C4-2B (cell line): ENCODE data around the gene SGCE.

ENCODE experiments used
- H3K27ac ChIP-seq: fragments of 450-650 bp; 2 replicates; pipeline ENCODE4 v1.5.1; 2017
- CTCF ChIP-seq: fragments of 450-650 bp; conservative IDR thresholded peaks from 2 replicates; pipeline ENCODE4 v1.5.1; 2017; ENCODE audit warnings: mild to moderate bottlenecking
- ZFX ChIP-seq: fragments of 450-650 bp; IDR thresholded peaks from 2 replicates; pipeline ENCODE4 v1.6.1; 2017

SGCE gene

GRCh38 chr7:94657771-94658693, 2.1 kb upstream of the SGCE start:
- TF ChIP-seq ZFX (no peak), CTCF (no peak)
- no peak overlapping the region for H3K27ac ChIP-seq

- no peak overlapping the region for H3K27ac ChIP-seq
- TF ChIP-seq ZFX: no peak
- no peak for TF ChIP-seq CTCF
Measured at GRCh38 chr7:94656925-94657731, 1.2 kb upstream of the SGCE start.

GRCh38 chr7:94656658-94656924, 658 bp upstream of the SGCE start:
- no peak for TF ChIP-seq CTCF
- TF ChIP-seq ZFX: no peak

GRCh38 chr7:94655126-94655847, 646 bp downstream of the SGCE start:
- H3K27ac ChIP-seq: no peak overlapping the region
- no peak for TF ChIP-seq CTCF
- TF ChIP-seq ZFX: no peak

More at GRCh38 chr7:94656658-94656924, 658 bp upstream of the SGCE start:
- H3K27ac ChIP-seq: no peak overlapping the region

GRCh38 chr7:94654783-94655125, 1.2 kb downstream of the SGCE start:
- no peak overlapping the region for H3K27ac ChIP-seq
- TF ChIP-seq CTCF (no peak), ZFX (no peak)

- no peak for TF ChIP-seq CTCF
- TF ChIP-seq ZFX: no peak
- H3K27ac ChIP-seq: no peak overlapping the region
Measured at GRCh38 chr7:94650147-94651051, 5.5 kb downstream of the SGCE start.
